ENCODE measurements around the gene TUBA4A. TPM values are rescaled to one million over a fixed set of nuclear protein-coding genes. Genes with fewer than 3 reads are reported as not detected.
"Not testable (repeated sequence)": the region's sequence is repeated elsewhere in the genome, so short reads cannot be mapped to it uniquely, and the experiment has no call there.

The TUBA4A gene
- total RNA-seq, 1 donor from 2014 or later, result 231 TPM

- H3K27me3 Mint-ChIP-seq (ENCODE audit: low read depth), result no peaks in the 10 kb centered on the region
- DNase-seq (ENCODE audit: low spot score), result peak; percentile 8
- intact Hi-C loops (cut with micrococcal nuclease), result loop anchor here (2.0 kb wide), 1 partner anchor 39 kb away; no protein-coding TSS in a partner anchor
- H3K27ac Mint-ChIP-seq, result peak overlapping the region; percentile 83
- H3K4me3 Mint-ChIP-seq (ENCODE audit: low read depth), result peak overlapping the region; percentile 57
- H3K4me1 Mint-ChIP-seq (ENCODE audit: low read depth), result peaks cover 38% of the 10 kb centered on the region
- peaks cover 42% of the 10 kb centered on the region for H3K36me3 Mint-ChIP-seq (ENCODE audit: low read depth)
- H3K9me3 Mint-ChIP-seq, result peaks cover 7% of the 10 kb centered on the region
Observed at GRCh38 chr2:219207884-219208740, 45.6 kb downstream of the TUBA4A start.

GRCh38 chr2:219207134-219207883, 46.4 kb downstream of the TUBA4A start:
- Mint-ChIP-seq H3K4me1 (ENCODE audit: low read depth) (peaks cover 38% of the 10 kb centered on the region), H3K4me3 (ENCODE audit: low read depth) (peak overlapping the region; percentile 84), H3K27me3 (ENCODE audit: low read depth) (no peaks in the 10 kb centered on the region), H3K27ac (peak overlapping the region; percentile 70), H3K9me3 (peaks cover 7% of the 10 kb centered on the region), H3K36me3 (ENCODE audit: low read depth) (peaks cover 36% of the 10 kb centered on the region)
- intact Hi-C loops (cut with micrococcal nuclease), result loop anchor here (2.0 kb wide), 1 partner anchor 39 kb away; no protein-coding TSS in a partner anchor
- peak; percentile 8 for DNase-seq (ENCODE audit: low spot score)

- Mint-ChIP-seq H3K27ac (peak within 1 kb of the TSS; percentile 90), H3K36me3 (ENCODE audit: low read depth) (peaks cover 33% of the 10 kb centered on the region), H3K4me3 (ENCODE audit: low read depth) (peak within 1 kb of the TSS; percentile 84), H3K9me3 (peaks cover 7% of the 10 kb centered on the region), H3K27me3 (ENCODE audit: low read depth) (no peaks in the 10 kb centered on the region), H3K4me1 (ENCODE audit: low read depth) (peaks cover 38% of the 10 kb centered on the region)
- DNase-seq (ENCODE audit: low spot score), result peak; percentile 94
- intact Hi-C loops (cut with micrococcal nuclease), result loop anchor here (1.0 to 2.0 kb wide), 6 partner anchors 23 to 182 kb away; partner anchors contain the start of genes ANKZF1, ATG9A, DNAJB2 and NHEJ1
Observed at GRCh38 chr2:219206328-219207133, 47.2 kb downstream of the TUBA4A start, which contains the start of gene ZFAND2B. ZFAND2B (plus strand) TSS chr2:219206782; CDS start chr2:219206988, 206 bp downstream.

- intact Hi-C loops (cut with micrococcal nuclease), result loop anchor here (1.0 to 2.0 kb wide), 6 partner anchors 23 to 182 kb away; partner anchors contain the start of genes ANKZF1, ATG9A, DNAJB2 and NHEJ1
- Mint-ChIP-seq H3K27me3 (ENCODE audit: low read depth) (no peaks in the 10 kb centered on the region), H3K4me3 (ENCODE audit: low read depth) (peak overlapping the region; percentile 84), H3K9me3 (peaks cover 7% of the 10 kb centered on the region), H3K4me1 (ENCODE audit: low read depth) (peaks cover 34% of the 10 kb centered on the region), H3K27ac (peak overlapping the region; percentile 90), H3K36me3 (ENCODE audit: low read depth) (peaks cover 28% of the 10 kb centered on the region)
- DNase-seq (ENCODE audit: low spot score), result no peak
Observed at GRCh38 chr2:219205981-219206327, 47.8 kb downstream of the TUBA4A start.

GRCh38 chr2:219205165-219205538, 48.6 kb downstream of the TUBA4A start:
- H3K27ac Mint-ChIP-seq, result no peak overlapping the region
- H3K36me3 Mint-ChIP-seq (ENCODE audit: low read depth), result peaks cover 22% of the 10 kb centered on the region
- DNase-seq (ENCODE audit: low spot score), result peak; percentile 4
- no peaks in the 10 kb centered on the region for H3K27me3 Mint-ChIP-seq (ENCODE audit: low read depth)
- peak overlapping the region; percentile 37 for H3K4me3 Mint-ChIP-seq (ENCODE audit: low read depth)
- H3K4me1 Mint-ChIP-seq (ENCODE audit: low read depth), result peaks cover 34% of the 10 kb centered on the region
- intact Hi-C loops (cut with micrococcal nuclease), result no loop called here
- peaks cover 7% of the 10 kb centered on the region for H3K9me3 Mint-ChIP-seq

- peaks cover 7% of the 10 kb centered on the region for H3K9me3 Mint-ChIP-seq
- H3K27ac Mint-ChIP-seq, result no peak overlapping the region
- peak; percentile 2 for DNase-seq (ENCODE audit: low spot score)
- H3K27me3 Mint-ChIP-seq (ENCODE audit: low read depth), result no peaks in the 10 kb centered on the region
- no peak overlapping the region for H3K4me3 Mint-ChIP-seq (ENCODE audit: low read depth)
- peaks cover 17% of the 10 kb centered on the region for H3K36me3 Mint-ChIP-seq (ENCODE audit: low read depth)
- peaks cover 29% of the 10 kb centered on the region for H3K4me1 Mint-ChIP-seq (ENCODE audit: low read depth)
- intact Hi-C loops (cut with micrococcal nuclease), result no loop called here
Observed at GRCh38 chr2:219204425-219205164, 49.1 kb downstream of the TUBA4A start.

GRCh38 chr2:219201331-219201730, 52.4 kb downstream of the TUBA4A start:
- H3K27me3 Mint-ChIP-seq (ENCODE audit: low read depth); H3K9me3 Mint-ChIP-seq; H3K27ac Mint-ChIP-seq; H3K4me1 Mint-ChIP-seq (ENCODE audit: low read depth); H3K4me3 Mint-ChIP-seq (ENCODE audit: low read depth); intact Hi-C loops (cut with micrococcal nuclease); H3K36me3 Mint-ChIP-seq (ENCODE audit: low read depth): not testable (repeated sequence)
- peak; percentile 2 for DNase-seq (ENCODE audit: low spot score)

- intact Hi-C loops (cut with micrococcal nuclease); H3K9me3 Mint-ChIP-seq; H3K36me3 Mint-ChIP-seq (ENCODE audit: low read depth); H3K27me3 Mint-ChIP-seq (ENCODE audit: low read depth); H3K4me1 Mint-ChIP-seq (ENCODE audit: low read depth): not testable (repeated sequence)
- peak overlapping the region; percentile 60 for H3K4me3 Mint-ChIP-seq (ENCODE audit: low read depth)
- DNase-seq (ENCODE audit: low spot score), result peak; percentile 7
- H3K27ac Mint-ChIP-seq, result peak overlapping the region; percentile 51
Observed at GRCh38 chr2:219200502-219201326, 53.0 kb downstream of the TUBA4A start.

Other genes with a start within 250 kb of the TUBA4A start
- gene CFAP65, start 212.4 kb downstream of the TUBA4A start, total RNA-seq, result not detected in 2 replicates
- gene IHH, start 193.0 kb downstream of the TUBA4A start, total RNA-seq, result 0.09 TPM in 1 of 2 replicates, not detected in the other
- gene NHEJ1, start 93.1 kb downstream of the TUBA4A start, total RNA-seq, result 15.9 and 22.9 TPM in 2 replicates
- 1.3 and 1.9 TPM in 2 replicates for gene SLC23A3, start 83.9 kb downstream of the TUBA4A start, total RNA-seq
- gene CNPPD1, start 77.0 kb downstream of the TUBA4A start, total RNA-seq, result 56.6 and 58.5 TPM in 2 replicates
- 52.5 and 57.4 TPM in 2 replicates for gene RETREG2, start 75.6 kb downstream of the TUBA4A start, total RNA-seq
- 27.3 and 33.5 TPM in 2 replicates for gene ZFAND2B, start 47.1 kb downstream of the TUBA4A start, total RNA-seq
- 22.1 and 25.4 TPM in 2 replicates for gene ABCB6, start 35.0 kb downstream of the TUBA4A start, total RNA-seq
- gene ATG9A, start 24.3 kb downstream of the TUBA4A start, total RNA-seq, result 53.1 and 60.5 TPM in 2 replicates
- gene ANKZF1, start 24.1 kb downstream of the TUBA4A start, total RNA-seq, result 133 and 142 TPM in 2 replicates
- gene GLB1L, start 8.5 kb downstream of the TUBA4A start, total RNA-seq, result 4.2 and 4.4 TPM in 2 replicates
- 32.0 and 33.3 TPM in 2 replicates for gene STK16, start 8.4 kb downstream of the TUBA4A start, total RNA-seq
- not detected in 2 replicates for gene TUBA4B, start 675 bp downstream of the TUBA4A start, total RNA-seq
- 49.8 and 55.6 TPM in 2 replicates for gene DNAJB2, start 25.4 kb upstream of the TUBA4A start, total RNA-seq
- gene PTPRN, start 55.5 kb upstream of the TUBA4A start, total RNA-seq, result 1.1 and 1.6 TPM in 2 replicates
- gene RESP18, start 78.8 kb upstream of the TUBA4A start, total RNA-seq, result not detected in 2 replicates
- 117 and 120 TPM in 2 replicates for gene DNPEP, start 134.0 kb upstream of the TUBA4A start, total RNA-seq
- gene DES, start 164.5 kb upstream of the TUBA4A start, total RNA-seq, result not detected in 2 replicates
- not detected in 2 replicates for gene SPEG, start 180.9 kb upstream of the TUBA4A start, total RNA-seq
- gene GMPPA, start 245.0 kb upstream of the TUBA4A start, total RNA-seq, result 52.0 and 52.9 TPM in 2 replicates

Measured in activated T-helper 2 cell treated with anti-CD3 and anti-CD28 coated beads, Interferon-gamma antibody, Interleukin-2, Interleukin-4, amounts not matched to agents 10 μg/mL and 5 μg/mL and 100 μg/mL, durations not matched to agents 14 hours and 24 hours and 36 hours (primary cell).